Stimulated activated CD8-positive, alpha-beta memory T cell treated with anti-CD3 and anti-CD28 coated beads, Interleukin-15, amount 100 ng/mL, for 1 hour (primary cell): Measurements from ENCODE around the gene FITM2.

Source experiments
- DNase-seq: peaks from one replicate; pipeline ENCODE4 v3.0.0-alpha.2; 2020; ENCODE audit warnings: low read depth

FITM2 gene

DNA sequence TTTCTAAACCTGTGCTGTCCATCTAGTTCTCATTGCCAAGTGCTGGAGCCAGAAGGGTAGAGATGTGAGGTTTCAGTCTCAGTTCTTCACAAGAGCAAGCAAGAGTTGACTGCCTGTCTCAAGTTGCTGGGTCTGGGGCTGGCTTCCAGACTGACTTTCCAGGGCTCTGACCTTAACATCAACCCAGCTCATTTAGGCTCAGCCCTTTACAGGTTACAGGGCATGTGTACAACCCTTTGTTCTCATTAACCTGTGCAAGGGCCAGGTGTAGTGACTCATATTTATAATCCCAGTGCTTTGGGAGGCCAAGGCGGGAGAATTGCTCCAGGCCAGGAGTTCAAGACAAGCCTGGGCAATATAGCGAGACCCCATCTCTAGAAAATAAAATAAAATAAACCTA, 30.6 kb downstream of the FITM2 start:
- no peak for DNase-seq

DNA sequence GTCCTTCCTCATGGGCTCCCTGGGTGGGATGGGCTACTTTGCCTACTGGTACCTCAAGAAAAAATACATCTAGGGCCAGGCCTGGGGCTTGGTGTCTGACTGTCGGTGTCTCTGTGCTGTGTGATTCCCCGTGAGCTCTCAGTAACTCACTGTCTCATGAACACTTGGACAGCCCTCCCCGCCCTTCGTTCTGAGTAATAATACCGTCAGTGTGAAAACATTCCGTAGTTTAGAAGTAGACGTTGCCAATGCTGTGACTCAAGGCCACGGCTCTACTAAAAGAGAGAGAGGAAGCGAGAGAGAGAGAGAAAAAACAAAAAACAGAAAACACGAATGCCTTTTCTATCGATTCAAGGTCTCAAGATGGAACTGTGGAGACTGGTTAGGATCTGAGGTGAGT, 31.8 kb downstream of the FITM2 start:
- no peak for DNase-seq

DNA sequence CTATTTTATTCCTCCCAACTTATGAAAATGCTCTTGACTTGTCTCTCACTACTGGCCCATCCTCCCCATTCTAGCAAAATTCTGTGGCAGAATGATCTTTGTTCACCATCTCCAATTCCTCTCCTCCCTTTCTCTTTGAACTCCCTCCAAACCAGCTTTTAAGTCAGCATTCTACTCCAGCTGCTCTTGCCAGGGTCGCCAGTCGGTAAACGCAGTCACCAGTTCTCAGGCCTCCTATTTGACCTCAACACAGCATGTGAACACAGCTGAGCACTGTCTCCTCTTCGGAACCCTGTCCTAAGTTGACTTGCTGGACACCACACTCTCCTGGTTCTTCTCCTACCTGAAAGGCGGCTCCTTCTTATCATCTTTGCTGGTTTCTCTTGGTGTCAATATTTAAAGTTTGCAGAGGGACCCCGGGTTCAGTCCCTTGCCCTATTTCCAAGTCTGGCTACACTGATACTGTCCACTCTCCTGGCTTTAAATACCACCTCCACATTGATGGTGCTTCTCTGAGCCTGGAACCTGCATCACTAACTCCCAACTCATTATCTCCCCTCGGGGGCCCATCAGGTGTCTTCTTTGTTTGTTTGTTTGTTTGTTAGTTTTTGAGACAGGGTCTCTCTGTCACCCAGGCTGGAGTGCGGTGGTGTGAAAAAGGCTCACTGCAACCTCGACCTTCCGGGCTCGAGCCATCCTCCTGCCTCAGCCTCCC, 36.5 kb downstream of the FITM2 start:
- no peak for DNase-seq

DNA sequence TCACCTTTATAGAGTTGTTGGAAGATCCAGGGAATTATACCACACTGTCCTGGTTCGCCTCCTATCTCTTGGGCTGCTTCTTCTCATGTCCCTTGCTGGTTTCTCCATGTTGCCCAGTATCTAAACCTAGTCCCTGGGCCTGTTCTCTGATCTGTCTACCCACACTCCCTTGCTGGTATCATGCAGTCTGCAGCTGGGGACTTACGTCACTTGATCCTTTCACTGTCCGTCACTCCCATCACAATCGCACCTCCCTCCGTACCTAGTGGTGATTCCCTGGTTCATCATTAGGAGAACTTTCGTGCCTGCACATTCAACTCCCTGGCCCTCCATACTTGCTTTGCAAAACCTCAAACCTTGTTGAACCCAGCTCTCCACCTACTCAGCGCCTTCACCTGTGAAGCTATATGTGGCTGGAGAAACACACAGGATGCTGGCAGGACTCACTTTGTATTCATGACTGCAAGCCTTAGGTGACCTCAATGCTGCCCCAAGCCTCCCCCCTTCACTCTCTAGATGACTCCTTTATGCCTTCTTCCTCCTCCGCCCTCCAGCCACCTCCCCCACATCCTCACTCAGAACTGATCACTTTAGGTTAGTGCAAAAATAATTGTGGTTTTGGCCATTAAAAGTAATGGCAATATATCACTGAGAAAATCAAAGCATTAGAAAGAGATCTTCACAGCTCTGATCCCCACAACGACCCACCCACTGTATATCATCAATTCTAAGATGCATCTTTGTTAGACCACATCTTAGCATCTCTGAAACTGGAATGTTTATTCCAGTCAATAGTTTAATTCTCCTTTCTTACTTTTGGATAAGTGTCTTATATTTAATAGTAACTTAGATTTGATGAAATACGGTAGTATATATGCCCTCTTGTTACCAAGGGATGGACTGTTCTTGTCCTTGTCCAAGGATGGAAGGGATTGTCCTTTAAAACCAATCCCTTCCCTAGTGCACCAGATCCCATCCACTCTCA, 37.5 kb downstream of the FITM2 start:
- DNase-seq, result no peak

DNA sequence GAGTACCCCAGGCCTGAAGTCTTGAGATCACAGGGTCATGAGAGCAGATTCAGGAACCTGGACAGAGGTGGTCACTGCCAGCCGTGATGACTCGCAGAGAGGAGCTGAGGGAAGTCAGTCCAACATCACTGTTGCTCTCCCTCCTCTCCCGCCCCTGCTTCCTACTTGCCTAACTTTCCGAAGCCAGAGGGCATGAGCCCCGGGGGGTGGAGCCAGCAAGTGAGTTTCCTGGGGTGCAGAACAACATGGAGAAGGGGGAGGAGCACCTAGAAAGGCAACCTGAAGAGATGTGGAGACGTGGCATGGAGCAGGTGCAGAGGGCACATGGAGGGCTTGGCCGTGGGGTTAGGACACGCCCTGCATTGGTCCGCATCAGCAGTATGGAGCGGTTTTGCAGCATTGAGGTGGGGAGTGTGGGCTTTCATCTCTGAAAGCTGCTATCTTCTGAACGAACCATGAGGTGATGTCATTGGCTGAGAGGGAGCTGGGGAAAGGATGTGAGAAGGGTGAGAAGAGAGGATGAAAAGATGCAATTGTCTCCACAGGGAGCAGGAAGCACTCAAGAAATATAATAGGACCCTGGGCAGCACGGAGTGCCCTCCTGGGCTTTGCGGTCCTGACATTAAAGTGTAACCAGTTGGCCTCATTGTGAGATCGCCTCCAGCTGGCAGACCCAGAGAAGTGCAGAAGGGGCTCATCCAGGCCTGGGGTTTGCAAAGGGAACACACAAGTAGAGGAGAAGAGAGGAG, 38.9 kb downstream of the FITM2 start:
- no peak for DNase-seq

- no peak for DNase-seq
Observed at GRCh38 chr20:44268802-44269201, 42.2 kb downstream of the FITM2 start.

DNA sequence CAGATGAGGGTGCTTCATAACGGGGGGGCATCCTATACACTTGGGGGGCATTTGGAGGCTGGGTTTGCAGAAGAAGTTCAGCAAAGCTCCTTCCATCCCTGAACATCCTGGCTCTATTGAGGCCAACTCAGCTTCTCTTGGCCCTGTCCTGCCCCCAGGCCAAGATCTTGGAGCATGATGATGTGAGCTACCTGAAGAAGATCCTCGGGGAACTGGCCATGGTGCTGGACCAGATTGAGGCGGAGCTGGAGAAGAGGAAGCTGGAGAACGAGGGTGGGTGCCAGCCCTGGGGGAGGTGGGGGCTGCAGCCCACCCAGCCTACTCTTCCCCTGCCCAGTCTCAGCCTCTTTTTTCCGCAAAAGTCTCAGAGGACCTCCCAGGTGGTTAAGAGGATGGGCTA, 46.7 kb downstream of the FITM2 start:
- DNase-seq, result no peak

- no peak for DNase-seq
Observed at GRCh38 chr20:44258226-44258890, 52.6 kb downstream of the FITM2 start.

DNA sequence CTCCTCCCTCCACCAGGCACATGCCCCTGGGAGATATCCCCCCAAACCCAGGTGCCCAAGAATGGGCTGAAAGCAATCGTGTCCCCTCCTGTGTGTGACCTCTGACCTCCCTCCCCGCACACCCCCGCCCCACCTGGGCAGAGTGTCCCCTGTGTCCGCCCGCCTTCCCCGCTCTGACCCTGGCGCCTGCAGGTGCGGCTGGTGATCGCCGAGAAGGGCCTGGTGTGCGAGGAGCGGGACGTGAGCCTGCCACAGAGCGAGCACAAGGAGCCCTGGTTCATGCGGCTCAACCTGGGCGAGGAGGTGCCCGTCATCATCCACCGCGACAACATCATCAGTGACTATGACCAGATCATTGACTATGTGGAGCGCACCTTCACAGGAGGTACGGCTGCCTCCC, 54.0 kb downstream of the FITM2 start:
- no peak for DNase-seq

DNA sequence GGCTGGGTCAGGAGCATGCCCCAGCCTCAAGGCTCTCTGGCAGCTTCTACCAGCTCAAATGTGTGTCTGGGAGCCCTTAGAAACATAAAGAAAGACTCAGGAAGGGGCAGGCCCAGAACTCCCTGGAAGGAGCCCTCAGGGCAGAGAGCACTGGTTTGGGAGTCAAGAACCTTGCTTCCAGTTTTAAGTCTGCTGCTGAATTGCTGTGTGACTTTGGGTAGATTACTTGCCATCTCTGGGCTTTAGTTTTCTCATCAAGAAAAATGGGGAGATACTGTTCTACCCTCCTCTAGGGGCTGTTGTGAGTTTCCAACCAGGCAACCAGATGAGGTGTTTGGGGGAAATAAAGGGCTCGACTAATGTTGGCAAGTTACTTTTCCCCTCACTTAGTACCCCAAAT, 55.1 kb downstream of the FITM2 start:
- DNase-seq, result no peak

GRCh38 chr20:44254073-44254472, 56.9 kb downstream of the FITM2 start:
- DNase-seq, result no peak

DNA sequence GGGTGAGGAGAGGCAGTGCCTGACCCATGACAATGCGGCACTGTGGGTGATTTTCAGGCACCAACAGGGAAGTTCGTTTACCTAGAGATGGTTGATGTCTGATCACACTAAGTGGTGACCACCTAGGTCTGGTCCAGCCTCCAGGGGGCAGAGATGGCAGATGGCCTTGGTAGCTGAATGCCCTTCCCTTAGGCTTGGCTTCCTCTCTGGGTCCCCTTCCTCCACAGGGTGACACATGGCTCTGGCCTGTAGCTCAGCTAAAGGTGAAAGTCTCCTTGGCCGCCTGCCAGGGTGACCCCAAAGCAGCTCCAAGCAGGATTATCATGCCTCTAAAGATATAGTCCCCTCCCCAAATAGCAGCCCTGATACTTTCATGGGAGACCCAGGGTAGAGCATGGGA, 57.5 kb downstream of the FITM2 start:
- no peak for DNase-seq
